DND-41 (cell line): ENCODE data around the gene DUSP1.

Source experiments
- ATAC-seq: fragments of 200-7000 bp; cut with Tn5 transposase; 3 replicates; pipeline ENCODE4 v1.9.1; 2021; ENCODE audit warnings: low read depth; ENCODE audit not compliant: insufficient read depth
- DNase-seq: peaks from one replicate; pipeline ENCODE4 v3.0.0-alpha.2; 2020
- H2AFZ ChIP-seq: 2 replicates; pipeline ENCODE4 v1.6.0; 2012; ENCODE audit warnings: low read depth, low read length
- H3K27ac ChIP-seq: 2 replicates; pipeline ENCODE4 v1.5.1; 2012; ENCODE audit warnings: low read length, inconsistent platforms
- H3K27me3 ChIP-seq: fragments of 200-600 bp; sonication (generic); 2 replicates; pipeline ENCODE4 v1.6.0; 2012; ENCODE audit warnings: low read length, mild to moderate bottlenecking, inconsistent platforms; ENCODE audit not compliant: insufficient read depth, poor library complexity
- H3K36me3 ChIP-seq: 2 replicates; pipeline ENCODE4 v1.5.1; 2012; ENCODE audit warnings: low read length, inconsistent platforms; ENCODE audit not compliant: insufficient read depth
- H3K4me1 ChIP-seq: 2 replicates; pipeline ENCODE4 v1.5.1; 2012; ENCODE audit warnings: mild to moderate bottlenecking, low read length; ENCODE audit not compliant: insufficient read depth
- H3K4me2 ChIP-seq: 2 replicates; pipeline ENCODE4 v1.6.0; 2012; ENCODE audit warnings: mild to moderate bottlenecking, moderate library complexity, low read length, inconsistent platforms; ENCODE audit not compliant: insufficient read depth
- H3K4me3 ChIP-seq, 2 experiments: fragments of 200-600 bp in 1 of 2; shearing (Covaris generic) in 1 of 2; 2 replicates each; pipeline ENCODE4 v1.5.1; 2012 to 2016; ENCODE audit warnings: inconsistent platforms in 2 of 2, low read length in 2 of 2, mild to moderate bottlenecking in 2 of 2, low read depth in 1 of 2, moderate library complexity in 1 of 2
- H3K79me2 ChIP-seq: 2 replicates; pipeline ENCODE4 v1.6.0; 2012; ENCODE audit warnings: low read length, inconsistent platforms; ENCODE audit not compliant: insufficient read depth
- H3K9ac ChIP-seq: 2 replicates; pipeline ENCODE4 v1.6.0; 2012; ENCODE audit warnings: low read depth, mild to moderate bottlenecking, inconsistent platforms, low read length, moderate library complexity
- H3K9me3 ChIP-seq: 2 replicates; pipeline ENCODE4 v1.5.1; 2012; ENCODE audit warnings: low read length, moderate library complexity, mild to moderate bottlenecking, inconsistent platforms; ENCODE audit not compliant: insufficient read depth, severe bottlenecking
- H4K20me1 ChIP-seq: 2 replicates; pipeline ENCODE4 v1.6.0; 2012; ENCODE audit warnings: low read length; ENCODE audit not compliant: insufficient read depth
- CTCF ChIP-seq: IDR thresholded peaks from 2 replicates; pipeline ENCODE4 v1.5.1; 2012; ENCODE audit warnings: borderline replicate concordance, low read length, moderate library complexity, mild to moderate bottlenecking; ENCODE audit not compliant: poor library complexity, severe bottlenecking; ENCODE audit errors: extremely low read depth
- EZH2 ChIP-seq: IDR thresholded peaks from 3 replicates; pipeline ENCODE4 v1.6.1; 2012; ENCODE audit warnings: borderline replicate concordance, low read depth, mild to moderate bottlenecking, moderate library complexity, low read length, inconsistent platforms; ENCODE audit not compliant: severe bottlenecking

DUSP1 gene

GRCh38 chr5:172802112-172802511, 31.1 kb upstream of the DUSP1 start:
- H3K9me3 ChIP-seq = no peaks in the 10 kb centered on the region
- H2AFZ ChIP-seq = no peak overlapping the region
- DNase-seq (no peak), ATAC-seq (no peak)
- no peak overlapping the region for H3K4me2 ChIP-seq
- H3K9ac ChIP-seq = no peak overlapping the region
- H4K20me1 ChIP-seq = no peaks in the 10 kb centered on the region
- no peaks in the 10 kb centered on the region for H3K4me1 ChIP-seq
- no peaks in the 10 kb centered on the region for H3K79me2 ChIP-seq
- no peaks in the 10 kb centered on the region for H3K27me3 ChIP-seq
- TF ChIP-seq EZH2 = no peak
- TF ChIP-seq CTCF = no peak
- no peak overlapping the region for H3K4me3 ChIP-seq
- no peak overlapping the region for H3K27ac ChIP-seq
- H3K36me3 ChIP-seq = no peaks in the 10 kb centered on the region

- H3K4me1 ChIP-seq = no peaks in the 10 kb centered on the region
Measured at GRCh38 chr5:172801179-172801671, 30.2 kb upstream of the DUSP1 start.

GRCh38 chr5:172800088-172800551, 29.1 kb upstream of the DUSP1 start:
- no peaks in the 10 kb centered on the region for H3K4me1 ChIP-seq
- H3K4me2 ChIP-seq = no peak overlapping the region
- no peaks in the 10 kb centered on the region for H3K27me3 ChIP-seq
- no peaks in the 10 kb centered on the region for H3K9me3 ChIP-seq
- H4K20me1 ChIP-seq = no peaks in the 10 kb centered on the region
- H3K27ac ChIP-seq = no peak overlapping the region
- no peak overlapping the region for H3K4me3 ChIP-seq
- no peak for ATAC-seq
- H2AFZ ChIP-seq = no peak overlapping the region
- H3K9ac ChIP-seq = no peak overlapping the region
- no peaks in the 10 kb centered on the region for H3K36me3 ChIP-seq
- DNase-seq = no peak
- no peaks in the 10 kb centered on the region for H3K79me2 ChIP-seq
- TF ChIP-seq CTCF (no peak), EZH2 (no peak)

More at GRCh38 chr5:172801179-172801671, 30.2 kb upstream of the DUSP1 start:
- H3K36me3 ChIP-seq = no peaks in the 10 kb centered on the region
- H2AFZ ChIP-seq = no peak overlapping the region
- ATAC-seq (no peak), DNase-seq (no peak)
- no peaks in the 10 kb centered on the region for H4K20me1 ChIP-seq
- no peaks in the 10 kb centered on the region for H3K27me3 ChIP-seq
- no peaks in the 10 kb centered on the region for H3K9me3 ChIP-seq
- H3K27ac ChIP-seq = no peak overlapping the region
- TF ChIP-seq CTCF = no peak
- no peak for TF ChIP-seq EZH2
- H3K4me2 ChIP-seq = no peak overlapping the region
- H3K79me2 ChIP-seq = no peaks in the 10 kb centered on the region
- no peak overlapping the region for H3K4me3 ChIP-seq
- no peak overlapping the region for H3K9ac ChIP-seq

GRCh38 chr5:172799416-172799815, 28.4 kb upstream of the DUSP1 start:
- H4K20me1 ChIP-seq = no peaks in the 10 kb centered on the region
- H3K4me1 ChIP-seq = no peaks in the 10 kb centered on the region
- H3K4me3 ChIP-seq = no peak overlapping the region
- DNase-seq (no peak), ATAC-seq (no peak)
- no peak overlapping the region for H2AFZ ChIP-seq
- no peak overlapping the region for H3K9ac ChIP-seq
- H3K9me3 ChIP-seq = no peaks in the 10 kb centered on the region
- no peaks in the 10 kb centered on the region for H3K27me3 ChIP-seq
- H3K79me2 ChIP-seq = no peaks in the 10 kb centered on the region
- no peak overlapping the region for H3K4me2 ChIP-seq
- no peak overlapping the region for H3K27ac ChIP-seq
- TF ChIP-seq EZH2 (no peak), CTCF (no peak)
- H3K36me3 ChIP-seq = no peaks in the 10 kb centered on the region
